AG08396 (cell line): ENCODE data around the gene RHOD.

ENCODE experiments used
- DNase-seq: peaks from one replicate; pipeline ENCODE4 v3.0.0; 2012; ENCODE audit warnings: low spot score, mixed read lengths

Gene RHOD

DNA sequence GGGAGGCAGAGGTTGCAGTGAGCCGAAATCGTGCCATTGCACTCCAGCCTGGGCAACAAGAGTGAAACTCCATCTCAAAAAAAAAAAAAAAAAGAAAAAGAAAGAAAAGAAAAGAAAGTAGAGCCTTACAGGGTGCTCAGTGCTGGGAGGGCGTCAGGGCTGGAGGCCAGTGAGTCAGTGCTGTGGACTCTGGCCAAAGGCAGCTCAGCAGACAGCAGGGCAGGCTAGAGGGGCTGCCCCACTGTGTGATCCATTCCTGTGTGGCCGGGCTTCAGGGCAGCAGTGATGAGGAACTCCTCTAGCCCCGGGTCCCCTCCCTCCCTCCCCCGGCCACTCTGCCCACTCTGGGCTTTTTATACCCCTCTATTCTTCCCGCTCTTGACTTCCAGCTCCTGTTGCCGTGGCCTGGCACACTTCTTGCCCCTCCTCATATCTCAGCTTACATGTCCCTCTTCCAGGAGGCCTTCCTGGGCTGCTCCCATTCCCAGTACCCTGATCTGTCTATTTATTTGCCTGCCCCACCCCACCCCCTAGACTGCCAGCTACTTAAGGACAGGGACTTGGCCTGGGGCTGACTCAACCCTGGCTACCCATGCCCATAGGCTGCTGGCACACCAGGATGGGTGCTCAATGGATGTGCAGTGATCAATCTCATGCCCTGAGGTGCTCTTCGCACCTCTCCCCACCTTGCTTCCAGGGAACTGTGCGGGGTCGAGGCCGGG, 23.7 kb upstream of the RHOD start:
- peak; percentile 85 for DNase-seq

GRCh38 chr11:67033661-67034166, 22.9 kb upstream of the RHOD start:
- peak; percentile 83 for DNase-seq

GRCh38 chr11:67034350-67034749, 22.3 kb upstream of the RHOD start:
- no peak for DNase-seq

- DNase-seq, result no peak
Observed at GRCh38 chr11:67040147-67040546, 16.5 kb upstream of the RHOD start.

- DNase-seq, result no peak
Observed at GRCh38 chr11:67041602-67042001, 15.0 kb upstream of the RHOD start.

DNA sequence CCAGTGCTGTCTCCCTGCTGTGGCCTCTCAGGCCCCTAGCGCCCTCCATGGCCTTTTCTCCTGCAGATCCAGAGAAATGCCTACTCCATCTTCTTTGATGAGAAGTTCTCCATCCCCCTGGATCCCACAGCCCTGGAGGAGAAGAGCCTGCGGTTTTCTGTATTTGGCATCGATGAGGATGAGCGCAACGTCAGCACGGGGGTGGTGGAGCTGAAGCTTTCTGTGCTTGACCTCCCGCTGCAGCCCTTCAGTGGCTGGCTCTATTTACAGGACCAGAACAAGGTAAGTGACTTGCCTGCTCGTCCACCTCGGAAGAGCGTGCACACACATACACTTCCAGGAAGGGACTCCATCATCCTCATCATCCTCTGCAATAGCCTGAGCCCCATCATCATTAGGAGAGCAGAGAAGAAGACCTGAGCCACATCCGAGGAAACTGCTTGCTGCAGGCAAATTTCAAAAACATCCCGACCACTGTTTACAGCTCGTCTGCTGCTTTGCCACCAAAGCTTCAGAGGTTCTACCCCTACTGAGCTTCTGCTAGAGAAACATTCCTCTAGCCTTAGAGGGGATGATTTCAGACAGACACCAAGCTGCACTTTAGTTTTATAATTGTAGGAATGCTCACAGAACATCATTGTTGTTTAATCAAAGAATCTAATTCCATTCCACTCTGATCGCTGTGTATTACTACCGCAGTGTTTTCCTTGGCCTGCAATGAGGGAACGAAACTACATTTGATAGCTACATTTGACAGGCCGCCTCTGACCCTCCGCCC, 12.9 kb upstream of the RHOD start:
- DNase-seq, result no peak

GRCh38 chr11:67044496-67044895, 12.2 kb upstream of the RHOD start:
- DNase-seq, result no peak

- DNase-seq, result peak; percentile 79
Observed at GRCh38 chr11:67045314-67045713, 11.3 kb upstream of the RHOD start.

DNA sequence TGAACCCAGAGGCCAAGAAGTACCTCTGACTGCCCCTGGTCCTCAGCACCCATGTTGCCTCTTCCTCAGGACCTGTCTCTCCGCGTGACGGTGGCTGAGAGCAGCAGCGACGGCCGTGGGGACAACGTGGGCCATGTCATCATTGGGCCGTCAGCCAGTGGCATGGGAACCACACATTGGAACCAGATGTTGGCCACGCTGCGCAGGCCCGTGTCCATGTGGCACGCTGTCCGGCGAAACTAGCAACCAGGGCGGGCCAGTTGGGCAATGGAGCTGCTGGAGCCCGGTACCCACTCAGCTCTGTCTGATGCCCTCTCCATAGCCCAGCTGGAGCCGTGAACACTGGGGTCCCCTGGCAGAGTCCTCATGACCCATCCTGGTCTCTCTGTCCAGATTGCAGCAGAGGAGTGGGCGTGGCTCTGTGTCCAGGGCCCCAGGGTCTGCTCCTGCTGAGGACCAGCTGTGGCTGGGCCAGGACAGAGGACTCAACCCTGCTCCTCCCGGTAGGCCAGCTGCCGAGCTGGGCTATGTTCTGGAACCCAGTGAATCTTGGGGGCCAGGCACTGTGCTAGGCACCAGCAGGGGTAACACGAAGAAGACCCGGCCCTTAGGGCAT, 8.0 kb upstream of the RHOD start:
- DNase-seq, result no peak

DNA sequence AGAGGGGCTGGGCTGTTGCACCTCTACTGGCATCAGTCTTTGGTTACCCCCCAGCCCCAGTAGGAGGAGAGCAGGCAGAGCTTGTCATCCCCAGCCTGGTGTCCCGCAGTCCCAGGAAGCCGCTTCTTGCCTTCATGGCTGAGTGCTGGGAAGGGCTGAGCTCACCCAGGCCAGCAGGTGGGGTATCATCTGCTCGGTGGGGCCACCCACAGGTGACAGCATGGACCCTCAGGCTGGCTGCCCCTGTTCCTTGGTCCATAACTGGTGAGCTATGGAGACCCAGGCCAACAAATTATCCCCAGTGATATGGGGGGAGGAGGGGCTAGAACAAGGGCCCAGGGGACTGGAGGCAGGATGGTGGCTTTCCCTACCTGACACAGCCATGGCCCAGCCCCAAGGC, 6.5 kb upstream of the RHOD start:
- DNase-seq, result no peak

DNA sequence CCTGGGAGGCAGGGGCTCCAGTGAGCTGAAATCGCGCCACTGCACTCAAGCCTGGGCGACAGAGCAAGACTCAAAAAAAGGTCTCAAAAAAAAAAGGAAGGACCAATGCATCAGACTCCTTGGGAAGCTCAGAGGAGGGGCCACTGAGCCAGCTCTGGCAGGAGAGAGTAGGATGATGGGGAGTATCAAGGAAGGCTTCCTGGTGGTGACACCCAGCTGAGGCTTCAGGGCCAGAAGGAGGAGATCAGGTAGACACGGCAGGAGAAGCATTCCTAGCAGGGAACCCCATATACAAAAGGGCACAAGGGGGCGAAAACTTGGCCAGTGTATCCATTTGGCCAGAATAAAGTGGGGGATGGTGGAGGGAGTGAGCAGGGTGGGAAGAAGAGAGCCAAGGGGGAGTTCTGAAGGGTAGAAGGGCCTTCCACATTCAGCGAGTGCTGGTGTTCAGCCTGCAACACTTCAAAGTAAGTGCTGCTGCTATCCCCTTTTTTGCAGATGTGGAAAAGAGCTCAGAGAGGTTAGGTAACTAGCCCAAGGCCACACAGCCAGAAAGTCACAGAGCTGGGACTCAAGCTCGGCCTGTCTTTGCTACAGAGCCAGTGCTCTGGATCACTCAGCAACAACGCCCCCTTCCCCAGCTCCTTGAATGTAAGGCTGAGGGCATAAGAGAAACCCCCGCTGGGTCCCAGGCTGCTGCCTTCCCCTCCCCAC, 5.3 kb upstream of the RHOD start:
- DNase-seq, result no peak

GRCh38 chr11:67051945-67052488, 4.6 kb upstream of the RHOD start:
- no peak for DNase-seq

DNA sequence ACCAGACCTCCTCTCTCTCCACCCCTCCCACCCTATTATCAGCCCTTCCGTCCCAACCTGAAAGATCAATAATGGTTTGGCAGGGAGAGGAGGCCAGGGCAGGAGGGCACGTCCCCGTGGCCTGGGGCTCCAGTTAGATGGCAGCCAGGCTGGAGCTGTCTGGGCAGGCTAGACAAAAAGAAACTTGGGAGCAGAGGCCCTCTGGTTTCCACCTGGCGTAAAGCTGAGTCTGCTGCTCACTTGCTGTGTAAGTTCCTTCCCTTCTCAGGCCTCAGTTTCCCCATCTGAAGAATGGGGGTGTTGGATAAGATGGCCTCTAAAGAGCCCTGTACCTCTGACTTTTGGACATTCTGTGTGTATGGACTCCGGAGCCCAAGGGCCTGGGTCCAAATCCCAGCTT, 3.8 kb upstream of the RHOD start:
- no peak for DNase-seq

DNA sequence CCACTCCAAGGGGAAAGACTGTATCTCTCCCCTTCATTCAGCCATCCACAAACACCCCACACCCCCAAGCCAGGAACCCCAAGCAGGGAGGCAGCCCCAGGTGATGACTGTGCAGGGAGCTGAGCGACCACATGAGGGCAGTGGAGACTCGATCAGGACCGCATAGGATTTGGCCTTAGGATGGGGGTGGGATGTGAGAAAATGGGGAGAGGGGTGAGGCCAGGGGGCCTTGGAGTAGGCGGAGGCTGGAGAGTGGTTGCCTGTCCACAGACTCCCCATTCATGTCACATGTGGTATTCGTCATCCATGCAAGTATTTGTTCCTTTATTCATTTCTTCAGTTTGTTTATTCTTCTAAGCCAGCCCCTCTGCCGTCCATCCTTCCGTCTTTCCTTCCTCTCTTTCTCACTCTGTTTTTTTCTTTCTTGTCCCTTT, 2.7 kb upstream of the RHOD start:
- peak; percentile 85 for DNase-seq

GRCh38 chr11:67054346-67054835, 2.3 kb upstream of the RHOD start:
- DNase-seq, result peak; percentile 87

DNA sequence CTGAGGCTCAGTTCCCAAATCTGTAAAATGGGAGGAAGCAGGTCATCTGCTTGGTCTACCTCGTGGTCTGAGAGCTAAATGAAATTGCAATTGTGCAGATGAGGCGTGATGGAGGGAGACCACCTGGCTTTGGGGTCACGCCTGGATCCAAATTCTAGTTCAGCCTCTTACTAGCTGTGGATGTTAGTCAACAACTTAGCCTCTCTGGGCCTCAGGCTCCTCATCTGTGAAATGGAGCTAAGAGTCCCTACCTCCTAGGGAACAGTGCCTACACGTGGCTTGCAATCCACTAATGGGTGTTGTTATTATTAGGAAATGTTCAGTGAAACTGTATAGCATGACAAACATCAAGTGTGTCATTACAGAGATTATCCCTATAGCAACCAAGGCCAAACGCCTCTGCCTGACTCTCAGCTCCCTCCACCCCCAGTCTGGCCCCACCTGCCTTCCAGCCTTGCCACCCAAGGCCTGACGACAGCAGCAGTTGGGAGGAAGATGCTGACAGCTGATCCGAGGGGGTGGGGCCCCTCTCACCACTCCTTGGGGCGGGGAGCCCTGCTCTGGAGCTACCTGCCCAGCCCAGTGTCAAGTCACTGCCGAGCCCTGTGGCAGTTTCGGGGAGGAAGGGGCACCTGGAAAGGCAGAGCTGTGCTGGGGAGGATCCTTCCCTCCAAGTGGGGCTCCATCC, 1.7 kb upstream of the RHOD start:
- DNase-seq, result peak; percentile 84

- no peak for DNase-seq
Observed at GRCh38 chr11:67055812-67056211, 835 bp upstream of the RHOD start.

- no peak for DNase-seq
Observed at GRCh38 chr11:67057205-67057672, 592 bp downstream of the RHOD start.

- DNase-seq, result no peak
Observed at GRCh38 chr11:67058506-67058905, 1.9 kb downstream of the RHOD start.

- no peak for DNase-seq
Observed at GRCh38 chr11:67059671-67060070, 3.0 kb downstream of the RHOD start.

DNA sequence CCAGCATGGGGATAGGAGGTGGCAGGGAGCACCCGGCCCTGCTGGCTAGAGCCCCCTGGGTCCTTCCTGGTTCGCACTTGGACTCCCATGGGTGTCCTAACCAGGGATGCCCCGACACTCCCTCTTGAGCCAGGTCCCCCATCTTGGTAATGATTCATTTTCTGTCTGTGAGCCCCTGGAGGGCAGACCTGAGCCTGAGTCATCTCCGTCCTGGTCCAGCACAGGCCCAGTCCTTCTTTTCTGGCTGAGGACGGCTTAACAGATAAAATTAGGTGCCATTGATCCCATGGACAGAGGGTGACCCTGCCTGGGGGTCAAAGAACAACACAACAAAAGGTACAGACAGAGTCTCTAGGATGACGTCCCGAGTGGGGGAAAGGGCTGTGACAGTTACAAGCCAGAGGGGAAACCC, 3.5 kb downstream of the RHOD start:
- DNase-seq, result no peak
